ENCODE data around the gene ACOX3.

GRCh38 chr4:8317474-8317873 lies 123.0 kb downstream of the ACOX3 start:
- TF ChIP-seq, protein P1, sequence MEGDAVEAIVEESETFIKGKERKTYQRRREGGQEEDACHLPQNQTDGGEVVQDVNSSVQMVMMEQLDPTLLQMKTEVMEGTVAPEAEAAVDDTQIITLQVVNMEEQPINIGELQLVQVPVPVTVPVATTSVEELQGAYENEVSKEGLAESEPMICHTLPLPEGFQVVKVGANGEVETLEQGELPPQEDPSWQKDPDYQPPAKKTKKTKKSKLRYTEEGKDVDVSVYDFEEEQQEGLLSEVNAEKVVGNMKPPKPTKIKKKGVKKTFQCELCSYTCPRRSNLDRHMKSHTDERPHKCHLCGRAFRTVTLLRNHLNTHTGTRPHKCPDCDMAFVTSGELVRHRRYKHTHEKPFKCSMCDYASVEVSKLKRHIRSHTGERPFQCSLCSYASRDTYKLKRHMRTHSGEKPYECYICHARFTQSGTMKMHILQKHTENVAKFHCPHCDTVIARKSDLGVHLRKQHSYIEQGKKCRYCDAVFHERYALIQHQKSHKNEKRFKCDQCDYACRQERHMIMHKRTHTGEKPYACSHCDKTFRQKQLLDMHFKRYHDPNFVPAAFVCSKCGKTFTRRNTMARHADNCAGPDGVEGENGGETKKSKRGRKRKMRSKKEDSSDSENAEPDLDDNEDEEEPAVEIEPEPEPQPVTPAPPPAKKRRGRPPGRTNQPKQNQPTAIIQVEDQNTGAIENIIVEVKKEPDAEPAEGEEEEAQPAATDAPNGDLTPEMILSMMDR (optimal IDR thresholded peaks at IDR 0.05 in 1 of 3, IDR thresholded peaks at IDR 0.05 in 1 of 3, conservative IDR thresholded peaks at IDR 0.05 in 1 of 3; ENCODE audit: extremely low read depth in 1 of 3, insufficient read depth in 2 of 3, low read length in 3 of 3) = no peak
- no peak for TF ChIP-seq EZH2 (IDR thresholded peaks at IDR 0.05; ENCODE audit: low read length)

Measured in keratinocyte (primary cell).